Neural progenitor cell (in vitro differentiated cells): ENCODE data around the gene PLCB1. TPM values are rescaled to one million over a fixed set of nuclear protein-coding genes. Genes with fewer than 3 reads are reported as not detected.
"Not testable (repeated sequence)": the region's sequence is repeated elsewhere in the genome, so short reads cannot be mapped to it uniquely, and the experiment has no call there.

ENCODE experiments used
- DNase-seq: peaks from one replicate; pipeline ENCODE4 v3.0.0-alpha.2; 2016; ENCODE audit warnings: low spot score
- H2AFZ ChIP-seq: fragments of 200-600 bp; sonication (generic); replicated peaks from 2 replicates; pipeline ENCODE4 v1.6.1; 2016; ENCODE audit warnings: antibody characterized with exemption
- H3F3A ChIP-seq: fragments of 200-600 bp; sonication (generic); 2 replicates; pipeline ENCODE4 v1.6.1; 2016; ENCODE audit warnings: antibody characterized with exemption, low read depth
- H3K27ac ChIP-seq: fragments of 200-600 bp; sonication (generic); 2 replicates; pipeline ENCODE4 v1.5.1; 2016; ENCODE audit warnings: mild to moderate bottlenecking
- H3K27me3 ChIP-seq: fragments of 200-600 bp; sonication (generic); 2 replicates; pipeline ENCODE4 v1.6.1; 2016; ENCODE audit warnings: mild to moderate bottlenecking, moderate library complexity
- H3K36me3 ChIP-seq: fragments of 200-600 bp; sonication (generic); 2 replicates; pipeline ENCODE4 v1.5.1; 2016
- H3K4me1 ChIP-seq: fragments of 200-600 bp; sonication (generic); 2 replicates; pipeline ENCODE4 v1.6.1; 2016; ENCODE audit warnings: mixed run types
- H3K4me2 ChIP-seq: fragments of 200-600 bp; sonication (generic); 2 replicates; pipeline ENCODE4 v1.6.1; 2016
- H3K4me3 ChIP-seq: fragments of 200-600 bp; sonication (generic); 2 replicates; pipeline ENCODE4 v1.5.1; 2016
- H3K79me2 ChIP-seq: fragments of 200-600 bp; sonication (generic); 2 replicates; pipeline ENCODE4 v1.6.1; 2016; ENCODE audit warnings: low read depth
- H3K9ac ChIP-seq: fragments of 200-600 bp; sonication (generic); 2 replicates; pipeline ENCODE4 v1.6.1; 2016
- H3K9me3 ChIP-seq: fragments of 200-600 bp; sonication (generic); 2 replicates; pipeline ENCODE4 v1.5.1; 2016; ENCODE audit warnings: low read depth
- H4K20me1 ChIP-seq: fragments of 200-600 bp; sonication (generic); 2 replicates; pipeline ENCODE4 v1.6.1; 2016; ENCODE audit warnings: low read depth
- H3K27ac Mint-ChIP-seq: 3 replicates; pipeline ENCODE4 v1.8.0; 2021; ENCODE audit warnings: mixed read lengths
- H3K27me3 Mint-ChIP-seq: 2 replicates; pipeline ENCODE4 v1.8.0; 2022; ENCODE audit warnings: low read depth, mild to moderate bottlenecking, inconsistent platforms, moderate library complexity, mixed read lengths; ENCODE audit not compliant: insufficient read depth
- H3K36me3 Mint-ChIP-seq: 3 replicates; pipeline ENCODE4 v1.8.0; 2021; ENCODE audit warnings: mixed read lengths
- H3K4me1 Mint-ChIP-seq: 3 replicates; pipeline ENCODE4 v1.8.0; 2021; ENCODE audit warnings: mixed read lengths
- H3K4me3 Mint-ChIP-seq: 3 replicates; pipeline ENCODE4 v1.8.0; 2021; ENCODE audit warnings: mild to moderate bottlenecking, moderate library complexity, mixed read lengths
- H3K9me3 Mint-ChIP-seq: 3 replicates; pipeline ENCODE4 v1.8.0; 2020; ENCODE audit warnings: mixed read lengths
- EZH2 ChIP-seq: fragments of 200-600 bp; sonication (generic); IDR thresholded peaks from 2 replicates; pipeline ENCODE4 v1.6.1; 2017; ENCODE audit warnings: antibody characterized with exemption, mild to moderate bottlenecking, moderate library complexity
- EZH2phosphoT487 ChIP-seq: fragments of 200-600 bp; sonication (generic); IDR thresholded peaks from 2 replicates; pipeline ENCODE4 v1.6.1; 2017; ENCODE audit warnings: antibody characterized with exemption
- total RNA-seq: library from RNA; depleted of rRNA; stranded (reverse); fragments of >200 nt; gene quantifications from 2 replicates; pipeline ENCODE4 v1.2.3, GENCODE V29; 2015; ENCODE audit warnings: low replicate concordance
- TF ChIP-seq, protein P1 (sequence below): fragments of 200-600 bp; sonication (generic); IDR thresholded peaks from 2 replicates; pipeline ENCODE4 v1.5.1; 2017; ENCODE audit warnings: antibody characterized with exemption, mild to moderate bottlenecking

Gene PLCB1
- total RNA-seq, 1 donor from 2014 or later, result 30.2 TPM

DNA sequence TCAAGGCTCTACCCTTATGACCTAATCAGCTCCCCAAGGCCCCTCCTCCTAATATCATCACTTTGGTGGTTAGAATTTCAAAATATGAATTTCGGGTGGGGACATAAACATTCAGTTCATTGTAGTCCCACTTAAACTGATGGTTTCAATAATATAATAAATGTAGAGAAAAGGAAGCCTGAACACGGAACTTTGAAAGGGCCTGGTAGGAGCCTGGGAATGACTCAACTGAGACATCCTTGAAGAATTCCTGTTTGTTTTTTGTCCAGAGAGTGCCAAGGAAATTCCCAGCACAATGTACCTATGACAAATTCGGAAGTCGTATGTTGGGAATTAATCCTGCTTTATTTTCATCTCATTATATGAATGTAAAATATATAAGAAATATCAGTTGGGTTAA lies 457.9 kb downstream of the PLCB1 start:
- Mint-ChIP-seq H3K36me3 (no peaks in the 10 kb centered on the region), H3K4me1 (no peaks in the 10 kb centered on the region), H3K27me3 (no peaks in the 10 kb centered on the region), H3K27ac (no peak overlapping the region), H3K9me3 (no peaks in the 10 kb centered on the region), H3K4me3 (no peak overlapping the region)
- no peak overlapping the region for H2AFZ ChIP-seq
- no peak overlapping the region for H3K4me3 ChIP-seq
- H3K4me1 ChIP-seq, result no peaks in the 10 kb centered on the region
- TF ChIP-seq, protein P1, sequence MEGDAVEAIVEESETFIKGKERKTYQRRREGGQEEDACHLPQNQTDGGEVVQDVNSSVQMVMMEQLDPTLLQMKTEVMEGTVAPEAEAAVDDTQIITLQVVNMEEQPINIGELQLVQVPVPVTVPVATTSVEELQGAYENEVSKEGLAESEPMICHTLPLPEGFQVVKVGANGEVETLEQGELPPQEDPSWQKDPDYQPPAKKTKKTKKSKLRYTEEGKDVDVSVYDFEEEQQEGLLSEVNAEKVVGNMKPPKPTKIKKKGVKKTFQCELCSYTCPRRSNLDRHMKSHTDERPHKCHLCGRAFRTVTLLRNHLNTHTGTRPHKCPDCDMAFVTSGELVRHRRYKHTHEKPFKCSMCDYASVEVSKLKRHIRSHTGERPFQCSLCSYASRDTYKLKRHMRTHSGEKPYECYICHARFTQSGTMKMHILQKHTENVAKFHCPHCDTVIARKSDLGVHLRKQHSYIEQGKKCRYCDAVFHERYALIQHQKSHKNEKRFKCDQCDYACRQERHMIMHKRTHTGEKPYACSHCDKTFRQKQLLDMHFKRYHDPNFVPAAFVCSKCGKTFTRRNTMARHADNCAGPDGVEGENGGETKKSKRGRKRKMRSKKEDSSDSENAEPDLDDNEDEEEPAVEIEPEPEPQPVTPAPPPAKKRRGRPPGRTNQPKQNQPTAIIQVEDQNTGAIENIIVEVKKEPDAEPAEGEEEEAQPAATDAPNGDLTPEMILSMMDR, result no peak
- TF ChIP-seq EZH2 (no peak), EZH2phosphoT487 (no peak)
- H3K79me2 ChIP-seq, result no peaks in the 10 kb centered on the region
- no peak overlapping the region for H3K4me2 ChIP-seq
- H3K9me3 ChIP-seq, result no peaks in the 10 kb centered on the region
- H3K36me3 ChIP-seq, result no peaks in the 10 kb centered on the region
- H3K27me3 ChIP-seq, result no peaks in the 10 kb centered on the region
- no peaks in the 10 kb centered on the region for H4K20me1 ChIP-seq
- H3F3A ChIP-seq, result no peaks in the 10 kb centered on the region
- H3K27ac ChIP-seq, result no peak overlapping the region
- H3K9ac ChIP-seq, result no peak overlapping the region
- no peak for DNase-seq

DNA sequence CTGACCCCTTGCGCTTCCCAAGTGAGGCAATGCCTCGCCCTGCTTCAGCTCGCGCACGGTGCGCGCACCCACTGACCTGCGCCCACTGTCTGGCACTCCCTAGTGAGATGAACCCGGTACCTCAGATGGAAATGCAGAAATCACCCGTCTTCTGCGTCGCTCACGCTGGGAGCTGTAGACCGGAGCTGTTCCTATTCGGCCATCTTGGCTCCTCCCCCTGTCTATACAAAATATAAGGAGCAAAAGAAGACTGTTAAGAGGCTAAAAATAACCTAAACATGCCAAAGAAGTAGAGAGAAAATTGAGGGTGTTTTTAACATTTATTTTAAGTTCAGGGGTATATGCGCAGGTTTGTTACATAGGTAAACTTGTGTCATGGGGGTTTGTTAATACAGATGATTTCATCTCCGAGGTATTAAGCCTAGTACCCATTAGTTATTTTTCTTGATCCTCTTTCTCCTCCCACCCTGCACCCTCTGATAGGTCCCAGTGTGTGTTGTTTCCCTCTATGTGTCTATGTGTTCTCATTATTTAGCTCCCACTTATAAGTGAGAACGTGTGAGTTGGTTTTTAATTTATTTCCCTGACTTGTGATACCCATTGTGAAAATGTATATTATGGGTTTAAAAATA lies 469.0 kb downstream of the PLCB1 start:
- H3K4me2 ChIP-seq, result peak overlapping the region; percentile 58
- not testable (repeated sequence) for H3K79me2 ChIP-seq, H3K27me3 ChIP-seq, H3K27ac ChIP-seq, H4K20me1 ChIP-seq, H3K9me3 Mint-ChIP-seq, H3K9me3 ChIP-seq, H3K27me3 Mint-ChIP-seq, H3K9ac ChIP-seq, H3K4me1 Mint-ChIP-seq, H3K36me3 ChIP-seq, H2AFZ ChIP-seq, H3K36me3 Mint-ChIP-seq, H3K4me1 ChIP-seq, H3F3A ChIP-seq, DNase-seq
- peak overlapping the region; percentile 23 for H3K4me3 ChIP-seq
- H3K4me3 Mint-ChIP-seq, result peak overlapping the region; percentile 82
- peak overlapping the region; percentile 25 for H3K27ac Mint-ChIP-seq

DNA sequence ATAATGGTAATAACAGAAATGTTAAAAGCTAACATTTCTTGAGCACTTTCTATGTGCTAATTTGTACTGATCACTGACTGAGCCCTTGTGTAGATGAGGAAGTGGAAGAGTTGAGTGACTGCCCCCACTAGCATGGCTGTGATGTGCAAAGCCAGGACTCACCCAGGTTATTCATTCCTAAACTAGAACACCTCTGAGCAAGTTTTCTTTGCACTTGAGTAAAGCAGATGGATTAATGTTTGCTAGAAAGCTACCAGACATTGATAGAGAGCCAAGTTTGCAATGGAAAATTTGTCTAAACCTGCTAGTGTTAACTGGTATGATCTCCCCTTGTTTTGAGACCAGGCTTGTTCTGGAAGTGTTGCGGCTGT lies 469.5 kb downstream of the PLCB1 start:
- no peaks in the 10 kb centered on the region for H3K27me3 ChIP-seq
- no peaks in the 10 kb centered on the region for H3F3A ChIP-seq
- peaks cover 4% of the 10 kb centered on the region for H3K4me1 ChIP-seq
- H2AFZ ChIP-seq, result no peak overlapping the region
- Mint-ChIP-seq H3K27ac (no peak overlapping the region), H3K36me3 (peaks cover 2% of the 10 kb centered on the region), H3K4me3 (peak overlapping the region; percentile 82), H3K4me1 (peaks cover 6% of the 10 kb centered on the region), H3K9me3 (peaks cover 6% of the 10 kb centered on the region), H3K27me3 (no peaks in the 10 kb centered on the region)
- H3K4me3 ChIP-seq, result peak overlapping the region; percentile 23
- H3K36me3 ChIP-seq, result peaks cover 3% of the 10 kb centered on the region
- no peak for TF ChIP-seq EZH2
- TF ChIP-seq, protein P1, result no peak
- no peak for TF ChIP-seq EZH2phosphoT487
- DNase-seq, result no peak
- H4K20me1 ChIP-seq, result no peaks in the 10 kb centered on the region
- no peaks in the 10 kb centered on the region for H3K9me3 ChIP-seq
- no peak overlapping the region for H3K9ac ChIP-seq
- no peak overlapping the region for H3K27ac ChIP-seq
- H3K4me2 ChIP-seq, result peak overlapping the region; percentile 58
- peaks cover 9% of the 10 kb centered on the region for H3K79me2 ChIP-seq

DNA sequence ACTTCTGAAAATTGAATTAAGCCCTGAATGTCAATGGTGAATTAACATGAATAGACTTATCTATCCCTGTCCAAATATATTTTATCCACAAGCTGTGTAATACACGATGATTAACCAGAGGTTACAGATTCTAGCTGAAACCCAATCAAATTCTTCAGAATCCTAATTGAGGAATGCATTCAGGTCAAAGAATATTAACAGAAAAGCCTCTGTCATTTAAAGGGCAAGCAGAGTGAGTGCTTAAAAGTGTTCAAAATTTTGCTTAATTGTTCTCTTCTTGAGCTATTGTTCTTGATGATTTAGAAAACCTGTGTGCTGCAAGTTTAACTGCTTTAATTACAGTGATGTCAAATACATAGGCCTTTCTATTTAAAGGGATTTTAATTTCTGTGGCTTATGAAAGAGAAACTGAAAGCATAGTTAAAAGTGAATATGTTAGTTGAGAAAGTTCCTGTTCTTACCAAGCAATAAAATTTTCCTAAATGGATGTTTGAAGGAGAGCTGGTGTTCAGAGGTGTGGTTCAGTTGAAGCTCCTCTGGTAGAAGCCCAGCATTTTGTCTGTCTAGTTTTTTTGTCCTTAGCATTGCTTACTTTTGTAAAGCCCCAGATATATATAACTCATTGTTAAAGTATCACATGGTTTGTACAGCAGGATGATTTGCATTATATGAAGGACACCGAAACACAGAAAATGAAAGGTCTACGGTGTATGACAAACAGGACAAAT lies 470.5 kb downstream of the PLCB1 start:
- H3K4me3 ChIP-seq, result no peak overlapping the region
- no peaks in the 10 kb centered on the region for H3F3A ChIP-seq
- H3K9me3 ChIP-seq, result no peaks in the 10 kb centered on the region
- peaks cover 3% of the 10 kb centered on the region for H3K36me3 ChIP-seq
- H3K4me2 ChIP-seq, result no peak overlapping the region
- H3K79me2 ChIP-seq, result peaks cover 9% of the 10 kb centered on the region
- Mint-ChIP-seq H3K27me3 (no peaks in the 10 kb centered on the region), H3K9me3 (peaks cover 6% of the 10 kb centered on the region), H3K27ac (no peak overlapping the region), H3K36me3 (peaks cover 2% of the 10 kb centered on the region), H3K4me3 (no peak overlapping the region), H3K4me1 (peaks cover 6% of the 10 kb centered on the region)
- H3K27me3 ChIP-seq, result no peaks in the 10 kb centered on the region
- H3K9ac ChIP-seq, result no peak overlapping the region
- no peaks in the 10 kb centered on the region for H4K20me1 ChIP-seq
- no peak for TF ChIP-seq EZH2phosphoT487
- TF ChIP-seq EZH2, result no peak
- H3K4me1 ChIP-seq, result peaks cover 4% of the 10 kb centered on the region
- DNase-seq, result no peak
- H3K27ac ChIP-seq, result no peak overlapping the region
- no peak overlapping the region for H2AFZ ChIP-seq
